Epidermal melanocyte (primary cell): ENCODE results near the gene MAT2B.

Source experiments
- DNase-seq: peaks from one replicate; pipeline ENCODE4 v3.0.0; 2011; ENCODE audit warnings: low spot score; ENCODE audit not compliant: insufficient read length

Gene MAT2B

DNA sequence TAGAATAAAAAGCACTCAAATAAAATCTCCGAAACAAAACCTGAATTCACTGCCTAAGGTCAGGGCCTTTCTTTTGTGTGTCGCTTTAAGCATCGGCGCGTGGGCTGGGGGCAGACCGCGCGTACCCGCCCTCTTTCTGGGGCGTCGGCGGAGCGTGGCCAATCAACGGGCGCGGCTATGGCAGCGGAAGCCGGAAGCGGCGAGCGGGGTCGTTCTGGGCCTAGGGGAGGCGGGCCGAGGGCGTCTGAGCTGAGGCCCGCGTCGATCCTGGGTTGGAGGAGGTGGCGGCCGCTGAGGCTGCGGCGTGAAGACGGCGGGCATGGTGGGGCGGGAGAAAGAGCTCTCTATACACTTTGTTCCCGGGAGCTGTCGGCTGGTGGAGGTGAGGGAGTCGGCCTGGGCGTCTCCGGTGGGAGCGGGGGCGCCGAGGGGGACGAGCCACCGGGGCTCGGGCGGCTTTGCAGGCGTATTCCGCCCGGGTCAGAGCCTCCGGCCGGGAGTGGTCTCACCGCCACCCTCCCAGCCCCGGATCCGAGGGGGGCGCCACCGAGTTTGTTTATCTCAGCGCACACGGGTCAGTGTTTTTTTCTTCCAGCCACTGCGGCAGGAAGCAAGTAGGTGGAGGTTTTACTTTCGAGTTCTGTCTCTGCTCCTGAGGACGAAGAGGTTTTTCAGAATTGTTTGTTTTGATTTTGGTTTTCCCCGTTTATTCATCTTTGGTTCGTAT, at the start of gene MAT2B:
TSS of gene MAT2B (plus strand) at position 252 of the 727 bp plus-strand sequence. CDS start at position 320, 68 bp downstream.
- peak; percentile 83 for DNase-seq

DNA sequence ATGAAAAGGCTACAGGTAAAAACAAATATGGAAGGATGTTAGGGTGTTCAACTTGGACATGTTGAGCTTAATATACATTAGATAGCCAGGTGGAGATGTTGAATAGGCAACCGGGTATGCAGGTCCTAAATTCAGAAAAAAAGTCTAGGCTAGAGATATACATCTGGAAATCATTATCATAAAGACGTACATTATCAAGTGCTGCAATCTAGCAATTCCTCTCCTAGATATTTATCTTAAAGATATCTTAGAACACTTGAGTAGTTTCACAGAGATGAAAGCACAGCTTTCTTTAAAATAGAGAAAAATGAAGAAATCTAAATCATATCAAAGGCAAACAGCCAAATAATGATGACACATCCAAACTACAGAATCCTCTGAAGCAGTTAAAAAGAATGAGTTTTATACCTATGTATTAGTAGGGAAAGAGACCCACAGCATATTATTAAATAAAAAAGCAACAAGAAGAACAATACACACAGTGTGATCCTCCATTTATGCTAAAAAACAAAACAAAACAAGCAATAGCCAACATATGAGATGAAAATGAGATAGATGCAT, 49.3 kb upstream of the MAT2B start:
- DNase-seq: no peak

DNA sequence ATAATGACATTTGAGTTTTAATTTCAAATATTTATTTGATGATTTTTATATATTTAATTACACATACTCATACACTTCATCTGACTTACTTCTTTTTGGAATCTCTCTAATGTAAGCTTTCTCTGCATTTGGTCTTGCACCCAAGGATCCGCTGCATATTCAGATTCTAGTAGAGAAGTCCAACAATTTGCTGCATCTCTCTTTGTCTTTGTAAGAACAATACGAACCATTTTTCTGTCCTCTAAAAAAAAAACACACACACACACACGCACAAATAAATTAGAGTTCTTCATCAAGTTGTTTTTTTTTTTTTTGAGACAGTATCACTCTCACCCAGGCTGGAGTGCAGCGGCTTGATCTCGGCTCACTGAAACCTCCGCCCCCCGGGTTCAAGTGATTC, 48.6 kb upstream of the MAT2B start:
- no peak for DNase-seq

DNA sequence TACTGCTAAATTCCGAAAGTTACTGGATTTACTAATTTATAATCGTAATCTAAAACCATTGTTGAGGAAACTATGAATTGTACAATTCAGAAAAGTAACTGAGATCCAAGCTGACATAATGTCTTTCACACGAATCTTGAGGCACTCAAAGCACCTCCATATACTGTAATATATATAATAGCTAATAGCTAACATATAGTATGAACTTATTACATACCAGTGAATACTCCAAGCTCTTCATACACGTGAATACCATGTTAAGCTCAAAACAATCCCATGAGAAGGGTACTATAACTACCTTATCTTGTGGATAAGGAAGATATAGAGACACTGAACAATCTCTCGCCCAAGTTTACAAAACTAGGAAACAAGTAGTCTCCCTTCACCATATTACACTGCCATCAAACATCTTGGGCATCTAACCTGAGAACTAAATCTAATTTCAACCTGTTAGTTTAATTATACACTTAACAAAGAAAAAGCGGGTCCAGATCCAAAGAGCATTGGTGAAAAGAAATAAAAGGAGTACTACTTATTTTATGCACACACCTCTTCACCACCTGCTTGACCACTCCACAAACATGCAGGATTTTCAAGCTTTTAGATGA, 46.5 kb upstream of the MAT2B start:
- no peak for DNase-seq

DNA sequence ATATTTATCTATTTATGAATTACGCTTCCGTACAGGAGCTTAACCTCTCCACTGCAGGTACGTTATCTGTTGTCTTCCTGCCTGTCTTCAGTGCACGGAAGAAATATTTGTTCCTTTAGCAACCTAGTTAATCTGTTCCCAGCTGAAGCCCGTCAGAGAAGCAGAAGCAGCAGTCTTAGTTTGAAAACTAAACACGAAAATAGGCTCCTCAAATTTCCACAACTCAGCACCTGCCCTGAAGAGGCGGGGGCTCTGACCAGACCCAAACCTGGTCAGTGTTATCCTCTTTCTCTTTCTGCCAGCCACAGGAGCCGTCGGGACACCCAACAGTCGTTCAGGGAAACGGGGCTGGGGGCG, 46.0 kb upstream of the MAT2B start:
- DNase-seq: no peak

DNA sequence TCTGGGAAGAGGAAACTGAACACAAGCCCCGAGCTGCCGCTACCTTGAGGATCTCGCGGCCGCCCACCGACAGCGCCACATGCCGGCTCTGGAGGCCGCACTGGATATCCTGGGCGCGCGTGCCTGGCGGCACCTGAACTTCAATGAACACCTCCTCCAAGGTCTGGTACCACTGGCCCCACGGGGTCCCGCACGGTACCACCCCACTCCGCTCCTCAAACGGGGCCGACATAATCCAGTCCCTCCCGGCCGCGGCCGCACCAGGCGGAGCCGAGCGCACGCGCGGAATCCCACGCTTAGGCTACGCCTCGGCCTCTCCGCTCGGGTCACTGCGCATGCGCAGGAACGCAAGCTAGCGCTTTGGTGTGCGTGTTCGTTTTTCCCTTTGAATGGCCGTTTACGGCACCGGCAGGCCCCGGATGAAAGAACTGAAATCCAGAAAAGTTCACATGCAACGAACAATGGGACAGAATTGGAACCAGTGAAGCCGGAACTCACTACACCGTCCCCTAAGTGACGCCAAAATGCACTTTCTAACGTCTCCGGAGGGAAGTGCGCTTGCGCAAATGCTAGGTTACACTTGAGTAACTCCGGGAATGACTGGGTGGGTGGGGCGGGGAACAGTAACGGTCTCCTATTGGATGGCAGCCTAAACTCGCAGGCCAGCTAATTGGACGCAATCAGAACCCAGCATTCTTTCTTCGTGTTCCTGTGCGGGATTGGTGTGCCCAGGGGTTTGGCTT, 45.4 kb upstream of the MAT2B start, which contains the start of gene NUDCD2:
TSS of gene NUDCD2 (minus strand) at position 284 of the 743 bp plus-strand sequence. CDS start at position 232, 52 bp downstream.
- peak; percentile 51 for DNase-seq

DNA sequence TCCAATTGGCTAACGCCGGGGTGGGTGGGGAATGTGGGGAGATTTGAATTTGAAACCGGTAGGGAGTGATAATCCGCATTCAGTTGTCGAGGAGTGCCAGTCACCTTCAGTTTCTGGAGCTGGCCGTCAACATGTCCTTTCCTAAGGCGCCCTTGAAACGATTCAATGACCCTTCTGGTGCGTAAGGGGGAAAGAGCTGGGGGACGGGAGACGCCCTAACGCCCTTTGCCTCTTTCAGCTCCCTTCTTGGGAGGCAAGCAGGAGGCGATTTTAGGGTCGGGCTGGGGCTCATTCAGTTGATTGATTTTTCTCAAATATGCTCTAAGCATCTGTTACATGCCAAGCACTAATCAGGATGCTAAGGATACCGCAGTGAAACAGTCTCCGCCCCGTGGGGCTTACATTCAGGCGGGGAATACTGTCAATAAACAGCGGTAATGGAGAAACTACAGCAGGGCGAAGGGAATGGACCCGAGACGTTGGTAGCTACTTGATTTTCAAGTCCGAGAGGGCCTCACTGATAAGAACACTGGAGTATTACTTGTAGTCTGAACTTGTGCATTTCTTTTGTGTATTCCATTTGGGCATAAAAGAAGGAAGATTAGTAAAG, 44.8 kb upstream of the MAT2B start, which contains the start of gene HMMR:
TSS of gene HMMR (plus strand) at position 71 of the 610 bp plus-strand sequence. CDS start at position 132, 61 bp downstream.
- DNase-seq: no peak

DNA sequence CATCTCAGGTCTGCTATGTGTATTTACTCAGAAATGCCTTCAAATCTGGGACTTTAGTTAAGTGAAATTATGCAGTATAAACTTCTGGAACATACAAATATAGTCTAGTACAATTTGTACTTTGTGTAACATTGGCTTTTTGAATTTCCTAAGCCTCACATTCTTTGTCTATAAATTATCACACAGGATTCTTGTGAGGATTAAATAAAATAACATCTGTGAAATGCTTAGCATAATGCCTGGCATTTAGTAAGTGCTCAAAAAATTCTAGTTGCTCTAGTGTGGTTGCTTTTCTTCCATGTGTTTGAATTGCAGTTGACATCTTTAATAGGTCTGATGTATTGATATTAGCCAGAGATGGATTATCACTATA, 42.4 kb upstream of the MAT2B start:
- DNase-seq: no peak

DNA sequence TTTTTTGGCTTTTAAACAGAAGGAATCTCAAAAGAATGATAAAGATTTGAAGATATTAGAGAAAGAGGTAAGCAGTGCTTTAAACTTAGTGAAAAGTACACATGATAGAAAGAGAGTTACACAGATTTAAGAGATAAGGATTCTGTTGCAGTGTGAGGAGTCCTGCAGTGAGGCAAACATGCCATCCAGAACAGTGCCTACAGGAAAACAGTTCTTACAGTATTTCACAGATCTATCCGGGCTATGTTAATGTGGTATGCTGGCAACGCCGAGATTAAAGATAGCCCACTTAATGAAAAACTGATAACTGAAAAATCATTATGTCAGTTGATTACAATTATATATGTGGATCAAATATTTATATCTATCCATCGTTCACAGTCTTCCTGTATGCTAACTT, 37.7 kb upstream of the MAT2B start:
- no peak for DNase-seq

DNA sequence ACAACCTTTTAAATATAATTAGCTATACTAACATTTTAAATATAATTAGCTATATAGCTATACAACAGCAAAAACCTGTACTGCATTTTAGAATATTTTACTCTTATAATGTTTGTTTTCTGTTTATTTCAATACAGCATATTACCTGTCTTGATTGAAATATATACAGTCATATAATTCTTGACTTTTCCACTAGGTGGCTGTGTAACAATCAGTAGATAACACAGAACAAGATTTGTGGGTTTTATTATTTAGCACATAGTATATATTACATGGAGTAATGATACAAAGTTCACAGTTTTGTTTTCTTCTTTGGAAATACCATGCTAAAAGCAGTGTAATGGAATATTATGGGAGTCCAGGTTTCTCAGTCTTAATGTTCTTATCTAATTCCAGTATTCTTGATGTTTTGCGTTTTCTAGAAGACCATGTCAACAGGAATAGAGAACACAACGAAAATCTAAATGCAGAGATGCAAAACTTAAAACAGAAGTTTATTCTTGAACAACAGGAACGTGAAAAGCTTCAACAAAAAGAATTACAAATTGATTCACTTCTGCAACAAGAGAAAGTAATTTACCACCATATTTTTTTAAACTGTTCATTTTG, 31.7 kb upstream of the MAT2B start:
- peak; percentile 18 for DNase-seq

DNA sequence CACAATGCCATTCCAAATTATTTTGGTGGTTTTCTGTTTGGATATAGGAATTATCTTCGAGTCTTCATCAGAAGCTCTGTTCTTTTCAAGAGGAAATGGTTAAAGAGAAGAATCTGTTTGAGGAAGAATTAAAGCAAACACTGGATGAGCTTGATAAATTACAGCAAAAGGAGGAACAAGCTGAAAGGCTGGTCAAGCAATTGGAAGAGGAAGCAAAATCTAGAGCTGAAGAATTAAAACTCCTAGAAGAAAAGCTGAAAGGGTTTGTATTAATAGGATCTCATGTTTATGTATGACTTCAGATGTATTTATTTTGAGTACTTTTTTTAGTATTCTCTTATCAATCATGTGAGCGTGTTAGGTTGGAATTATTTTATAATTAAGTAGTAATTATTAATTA, 30.0 kb upstream of the MAT2B start:
- no peak for DNase-seq

DNA sequence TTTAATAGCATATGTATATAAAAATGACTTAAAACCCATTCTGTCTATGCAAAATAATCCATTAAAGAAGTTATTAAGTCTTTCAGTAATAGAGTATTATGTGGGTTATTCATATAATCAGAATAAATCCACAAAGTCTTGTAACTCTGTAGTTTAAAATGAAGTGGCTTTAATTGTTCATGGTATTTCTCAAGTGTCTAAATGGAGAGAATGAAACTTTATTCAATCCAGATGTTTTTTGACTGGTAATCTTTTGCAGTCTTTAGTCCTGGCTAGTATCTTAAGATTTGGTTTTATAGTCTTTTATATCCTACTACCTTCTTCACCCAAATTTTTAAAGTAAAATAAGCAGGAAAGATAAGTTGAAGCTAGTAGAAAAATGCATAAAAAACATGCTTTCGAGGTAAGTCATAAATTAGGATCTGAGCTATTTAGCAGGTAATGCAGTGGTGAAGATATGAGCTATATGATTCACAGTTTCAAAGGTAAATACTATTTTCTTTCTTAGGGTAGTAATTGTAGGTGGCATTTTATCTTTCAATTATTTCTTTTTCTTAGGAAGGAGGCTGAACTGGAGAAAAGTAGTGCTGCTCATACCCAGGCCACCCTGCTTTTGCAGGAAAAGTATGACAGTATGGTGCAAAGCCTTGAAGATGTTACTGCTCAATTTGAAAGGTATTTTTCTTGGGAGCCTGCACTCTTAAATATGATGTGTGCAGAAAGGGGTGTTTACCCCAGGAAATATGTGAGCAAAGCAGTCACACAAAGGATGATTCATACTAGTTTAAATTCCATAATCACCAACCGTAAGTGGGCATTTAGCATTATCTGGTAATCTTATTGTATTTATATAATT, 27.1 kb upstream of the MAT2B start:
- DNase-seq: no peak

DNA sequence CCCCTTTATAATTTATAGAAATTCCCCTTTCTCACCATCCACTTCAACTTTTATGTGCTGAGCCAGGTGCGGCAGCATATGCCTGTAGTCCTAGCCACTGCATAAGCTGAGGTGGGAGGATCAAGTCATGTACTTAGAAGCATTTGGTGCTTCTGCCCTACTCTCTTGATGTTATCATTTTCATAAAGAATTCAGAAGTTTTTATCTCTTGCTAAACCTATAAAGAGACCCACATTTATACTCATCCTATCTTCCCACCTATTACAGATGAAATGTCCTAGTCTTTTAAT, 26.5 kb upstream of the MAT2B start:
- DNase-seq: no peak

DNA sequence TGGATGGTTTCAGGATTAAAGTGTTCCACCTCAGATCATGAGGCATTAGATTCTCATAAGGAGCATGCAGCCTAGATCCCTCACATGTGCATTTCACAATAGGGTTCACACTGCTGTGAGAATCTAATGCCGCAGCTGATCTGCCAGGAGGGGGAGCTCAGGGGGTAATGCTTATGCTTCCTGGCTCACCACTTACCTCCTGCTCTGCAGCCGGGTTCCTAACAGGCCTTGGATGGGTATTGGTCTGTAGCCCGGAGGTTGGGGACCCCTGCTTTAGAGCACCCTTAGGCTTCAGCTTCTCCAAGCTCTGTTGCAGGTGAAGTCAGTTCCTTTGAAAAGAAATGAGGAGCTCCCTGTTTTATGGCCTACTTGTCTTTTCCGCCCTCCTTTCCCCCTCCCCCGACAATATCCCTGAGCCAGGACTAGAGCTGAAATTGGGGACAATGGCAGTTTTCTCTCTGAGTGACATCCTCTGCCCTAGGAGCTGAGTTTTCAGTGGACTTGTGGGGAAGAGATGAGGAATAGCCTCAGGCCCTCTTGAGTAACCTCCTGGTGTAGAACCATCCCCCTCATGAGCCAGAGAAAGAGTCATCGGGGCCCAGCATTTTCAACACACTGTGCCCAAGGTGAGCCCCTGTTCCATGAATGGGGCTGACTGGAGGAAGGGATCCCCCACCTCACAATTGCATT, 16.2 kb upstream of the MAT2B start:
- DNase-seq: no peak

DNA sequence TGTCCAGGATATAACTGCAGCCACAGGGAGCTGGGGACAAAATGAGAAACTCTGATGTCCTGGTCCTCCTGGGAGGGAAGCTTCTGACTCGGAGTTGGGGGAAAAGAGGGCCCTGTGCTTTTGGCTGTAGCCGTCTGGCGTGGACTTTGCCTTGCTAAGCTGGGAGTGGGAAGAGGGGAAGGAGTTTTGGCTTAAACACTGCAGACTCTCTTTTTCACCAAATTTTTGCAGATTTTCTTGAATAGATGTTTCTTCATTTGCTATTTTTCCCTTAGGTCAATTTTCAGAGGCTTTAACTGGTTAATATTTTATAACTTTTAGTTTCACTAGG, 15.7 kb upstream of the MAT2B start:
- no peak for DNase-seq

DNA sequence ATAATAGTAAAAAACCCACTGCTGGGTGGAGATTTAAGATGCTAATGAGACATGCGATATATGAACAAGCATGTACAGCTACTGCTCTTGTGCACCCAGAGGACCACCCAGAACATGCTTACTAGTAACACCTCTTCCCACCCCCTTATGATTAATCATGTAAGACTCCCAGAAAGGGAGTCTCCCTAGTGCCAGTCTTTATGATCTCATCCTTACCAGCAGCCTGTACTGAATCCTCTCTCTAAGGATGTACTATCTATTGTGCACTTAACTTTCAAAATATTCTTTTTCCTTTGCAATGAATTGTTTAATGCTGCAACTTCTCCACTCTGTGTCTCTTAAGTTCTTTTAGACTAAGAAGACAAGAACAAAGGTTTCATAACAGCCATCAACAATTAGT, 9.1 kb upstream of the MAT2B start:
- no peak for DNase-seq

DNA sequence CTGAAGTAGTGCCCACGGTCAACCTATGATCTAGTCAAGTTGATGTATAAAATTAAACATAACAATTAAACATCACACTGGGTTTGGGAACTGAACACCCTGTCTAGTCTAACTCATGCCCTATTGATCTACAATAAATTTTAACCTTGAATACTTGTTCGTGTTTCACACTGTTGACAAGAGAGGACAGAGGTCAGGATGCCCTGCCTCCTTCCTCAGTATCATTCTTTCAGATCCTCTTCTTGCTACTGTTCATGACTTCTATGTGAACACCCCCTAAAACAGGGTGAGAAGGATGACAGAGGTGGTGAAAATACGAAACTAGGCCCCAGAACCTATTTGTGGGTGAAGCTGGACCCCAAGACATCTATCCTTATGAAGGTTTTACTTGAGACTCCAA, 8.1 kb upstream of the MAT2B start:
- DNase-seq: no peak

DNA sequence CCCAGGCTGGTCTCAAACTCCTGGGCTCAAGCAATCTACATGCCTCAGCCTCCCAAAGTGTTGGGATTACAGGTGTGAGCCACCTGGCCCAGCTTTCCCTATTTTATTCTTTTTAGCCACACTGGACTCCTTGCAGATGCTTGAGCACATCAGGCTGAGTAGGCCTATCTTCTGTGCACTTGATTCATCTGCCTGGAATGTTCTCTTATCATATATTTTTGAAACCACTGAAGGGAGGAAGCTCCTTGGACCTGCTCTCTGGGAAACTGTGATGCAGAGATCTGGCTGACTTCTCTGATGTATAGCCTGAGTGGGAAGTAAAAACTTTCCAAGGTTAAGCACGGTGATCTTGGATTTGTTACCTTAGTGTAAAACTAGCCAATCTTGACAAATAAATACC, 6.5 kb upstream of the MAT2B start:
- DNase-seq: no peak

DNA sequence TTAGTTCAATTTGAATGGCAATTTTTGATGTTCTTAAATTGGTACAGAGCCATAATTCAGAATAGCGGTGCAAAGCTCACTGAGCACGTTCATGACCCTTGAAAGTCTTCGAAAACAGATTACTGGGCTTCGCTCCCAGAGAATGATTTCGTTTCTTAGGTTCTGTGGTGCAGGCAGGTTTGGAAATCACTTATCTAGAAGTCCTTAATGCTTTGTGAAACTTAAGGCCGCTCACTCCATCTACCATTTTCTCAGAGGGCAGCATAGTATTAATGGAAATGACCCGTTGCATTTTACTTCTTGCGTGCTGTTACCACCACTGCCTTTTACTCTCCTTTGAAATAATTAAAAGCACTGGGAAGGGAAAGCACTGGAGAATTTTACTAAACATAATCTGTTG, 2.9 kb upstream of the MAT2B start:
- DNase-seq: no peak
